ENCODE data around the gene SLC39A6. TPM values are rescaled to one million over a fixed set of nuclear protein-coding genes. Genes with fewer than 3 reads are reported as not detected.

SLC39A6 gene, protein sequence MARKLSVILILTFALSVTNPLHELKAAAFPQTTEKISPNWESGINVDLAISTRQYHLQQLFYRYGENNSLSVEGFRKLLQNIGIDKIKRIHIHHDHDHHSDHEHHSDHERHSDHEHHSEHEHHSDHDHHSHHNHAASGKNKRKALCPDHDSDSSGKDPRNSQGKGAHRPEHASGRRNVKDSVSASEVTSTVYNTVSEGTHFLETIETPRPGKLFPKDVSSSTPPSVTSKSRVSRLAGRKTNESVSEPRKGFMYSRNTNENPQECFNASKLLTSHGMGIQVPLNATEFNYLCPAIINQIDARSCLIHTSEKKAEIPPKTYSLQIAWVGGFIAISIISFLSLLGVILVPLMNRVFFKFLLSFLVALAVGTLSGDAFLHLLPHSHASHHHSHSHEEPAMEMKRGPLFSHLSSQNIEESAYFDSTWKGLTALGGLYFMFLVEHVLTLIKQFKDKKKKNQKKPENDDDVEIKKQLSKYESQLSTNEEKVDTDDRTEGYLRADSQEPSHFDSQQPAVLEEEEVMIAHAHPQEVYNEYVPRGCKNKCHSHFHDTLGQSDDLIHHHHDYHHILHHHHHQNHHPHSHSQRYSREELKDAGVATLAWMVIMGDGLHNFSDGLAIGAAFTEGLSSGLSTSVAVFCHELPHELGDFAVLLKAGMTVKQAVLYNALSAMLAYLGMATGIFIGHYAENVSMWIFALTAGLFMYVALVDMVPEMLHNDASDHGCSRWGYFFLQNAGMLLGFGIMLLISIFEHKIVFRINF
- total RNA-seq: 123 and 133 TPM in 2 replicates

DNA sequence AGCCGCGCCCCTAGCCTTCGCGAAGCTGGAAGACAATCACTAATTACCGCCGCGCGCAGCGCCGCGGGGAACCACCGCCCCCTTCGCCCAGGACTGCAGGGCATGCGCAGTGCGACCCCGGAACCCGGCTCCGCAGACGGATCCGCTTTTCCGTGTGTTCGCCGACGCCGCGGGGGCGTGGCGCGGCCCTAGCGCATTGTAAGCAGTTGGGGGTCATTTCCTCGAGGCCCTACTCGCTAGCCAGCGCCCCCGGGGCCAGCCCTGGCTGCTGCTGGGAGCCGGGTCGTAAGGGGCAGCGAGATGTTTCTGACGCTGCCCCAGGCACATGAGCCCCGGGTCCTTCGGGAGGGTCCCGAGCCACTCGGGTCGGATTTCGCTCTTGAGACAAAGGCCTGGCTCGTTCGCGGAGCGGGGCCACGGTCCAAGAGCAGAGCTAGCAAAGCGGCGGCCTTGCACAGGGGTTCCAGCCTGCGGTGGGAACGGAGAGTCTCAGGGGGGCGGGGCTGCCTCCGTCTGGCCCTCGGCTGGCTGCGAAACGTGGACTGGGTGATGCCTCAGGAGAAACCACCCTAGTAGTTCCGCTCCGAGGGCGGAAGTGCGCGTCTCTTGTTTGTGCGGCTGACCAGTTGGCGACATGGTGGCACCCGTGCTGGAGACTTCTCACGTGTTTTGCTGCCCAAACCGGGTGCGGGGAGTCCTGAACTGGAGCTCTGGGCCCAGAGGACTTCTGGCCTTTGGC, at the start of gene SLC39A6, which contains the start of gene ELP2:
TSS of gene SLC39A6 (minus strand) at position 41 of the 739 bp plus-strand sequence. CDS start 2,333 bp downstream, outside the sequence.
TSS of gene ELP2 (plus strand) at position 600 of the 739 bp plus-strand sequence. CDS start at position 635, 35 bp downstream.

DNA sequence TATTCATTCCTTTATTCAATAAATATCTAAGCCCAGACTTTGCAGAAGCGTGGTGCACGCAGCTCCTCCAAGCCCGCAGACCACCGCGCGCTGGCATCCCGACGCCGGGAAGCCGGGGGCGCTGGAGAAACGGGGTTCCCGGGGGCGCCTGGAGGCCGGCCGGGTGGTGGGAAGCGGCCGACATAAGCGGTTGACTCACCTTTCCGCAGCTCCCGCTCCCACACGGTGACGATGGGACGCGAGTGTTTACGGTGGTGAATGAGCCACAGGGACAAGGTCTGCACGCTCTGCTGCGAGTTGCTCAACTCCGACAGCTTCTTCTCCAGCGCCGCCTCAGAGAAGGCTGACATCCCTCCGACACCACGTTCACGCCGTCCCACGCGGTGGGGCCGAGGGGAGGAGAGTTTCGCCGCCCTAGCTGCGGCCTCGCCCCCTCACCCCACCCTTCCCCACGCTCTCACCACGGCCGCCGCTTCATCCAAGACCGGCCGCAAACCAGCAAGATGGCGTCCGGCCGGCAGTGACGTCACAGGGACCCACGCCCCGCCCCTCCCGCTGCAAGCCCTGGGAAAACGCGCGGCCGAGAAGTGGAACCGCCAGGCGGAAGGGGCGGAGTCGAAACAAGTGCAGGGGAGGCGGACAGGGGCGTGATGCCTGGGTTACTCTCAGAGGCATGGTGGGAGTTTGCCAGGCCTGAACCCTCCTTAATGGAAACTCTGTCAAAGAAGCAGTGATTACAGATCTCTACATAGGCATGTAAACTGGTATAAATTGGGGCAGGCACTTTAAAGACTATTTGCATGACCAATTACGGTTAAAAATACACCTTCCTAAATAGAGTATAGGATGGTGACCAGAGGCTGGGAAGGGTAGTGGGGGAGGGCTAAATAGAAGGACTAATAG, 61.8 kb downstream of the SLC39A6 start, which contains the start of gene RPRD1A:
TSS of gene RPRD1A (minus strand) at position 505 of the 903 bp plus-strand sequence. CDS start at position 350, 155 bp downstream.

Other genes with a start within 250 kb of the SLC39A6 start
- 40.6 and 44.3 TPM in 2 replicates for gene RPRD1A, start 61.8 kb downstream of the SLC39A6 start, total RNA-seq
- gene ELP2, start 559 bp upstream of the SLC39A6 start, total RNA-seq: 93.9 and 122 TPM in 2 replicates
- gene MOCOS, start 58.2 kb upstream of the SLC39A6 start, total RNA-seq: 8.9 and 14.5 TPM in 2 replicates
- gene FHOD3, start 168.4 kb upstream of the SLC39A6 start, total RNA-seq: 20.6 and 23.5 TPM in 2 replicates